Neuron (in vitro differentiated cells): ENCODE data around the gene GKN2.

Experiments used
- H2AFZ ChIP-seq: one replicate; pipeline ENCODE4 v1.6.1; 2013; ENCODE audit warnings: low read depth, mild to moderate bottlenecking, inconsistent platforms, low read length, moderate library complexity
- H3K27me3 ChIP-seq: one replicate; pipeline ENCODE4 v1.6.1; 2013; ENCODE audit warnings: low read length; ENCODE audit not compliant: insufficient read depth
- H3K36me3 ChIP-seq: one replicate; pipeline ENCODE4 v1.6.1; 2013; ENCODE audit warnings: low read length; ENCODE audit not compliant: insufficient read depth
- H3K4me1 ChIP-seq: one replicate; pipeline ENCODE4 v1.6.1; 2013; ENCODE audit warnings: low read length; ENCODE audit not compliant: insufficient read depth
- H3K4me3 ChIP-seq: 2 replicates; pipeline ENCODE4 v1.5.1; 2013; ENCODE audit warnings: mild to moderate bottlenecking, low read length, moderate library complexity
- H3K9me3 ChIP-seq: one replicate; pipeline ENCODE4 v1.6.1; 2013; ENCODE audit warnings: low read length

Gene GKN2, protein sequence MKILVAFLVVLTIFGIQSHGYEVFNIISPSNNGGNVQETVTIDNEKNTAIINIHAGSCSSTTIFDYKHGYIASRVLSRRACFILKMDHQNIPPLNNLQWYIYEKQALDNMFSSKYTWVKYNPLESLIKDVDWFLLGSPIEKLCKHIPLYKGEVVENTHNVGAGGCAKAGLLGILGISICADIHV

GRCh38 chr2:68952887-68953521 lies at the start of gene GKN2:
GKN2 (minus strand) TSS chr2:68952893; CDS start chr2:68952861, 32 bp downstream.
- Histone ChIP-seq H3K9me3 (no peaks in the 10 kb centered on the region), H2AFZ (no peak within 1 kb of the TSS), H3K4me1 (no peaks in the 10 kb centered on the region), H3K36me3 (no peaks in the 10 kb centered on the region), H3K4me3 (no peak within 1 kb of the TSS), H3K27me3 (no peaks in the 10 kb centered on the region)

DNA sequence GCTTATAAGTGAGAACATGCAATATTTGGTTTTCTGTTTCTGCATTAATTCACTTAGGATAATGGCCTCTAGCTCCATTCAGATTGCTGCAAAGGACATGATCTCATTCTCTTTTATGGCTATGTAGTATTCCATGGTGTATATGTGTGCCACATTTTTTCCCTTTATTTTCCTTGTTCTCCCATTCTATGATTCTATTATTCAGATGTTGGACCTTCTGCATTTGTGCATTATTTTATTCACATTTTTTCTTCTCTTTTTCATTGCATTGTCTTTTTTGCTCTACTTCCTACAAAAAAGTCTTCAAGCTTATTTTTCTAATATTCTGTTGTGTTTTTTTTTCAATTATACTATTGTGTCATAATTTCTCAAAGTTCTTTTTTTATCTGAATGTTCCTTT lies 49.2 kb upstream of the GKN2 start:
- no peaks in the 10 kb centered on the region for H3K27me3 ChIP-seq
- no peaks in the 10 kb centered on the region for H3K9me3 ChIP-seq
- no peaks in the 10 kb centered on the region for H3K4me1 ChIP-seq
- no peak overlapping the region for H3K4me3 ChIP-seq
- H2AFZ ChIP-seq = no peak overlapping the region
- H3K36me3 ChIP-seq = no peaks in the 10 kb centered on the region

DNA sequence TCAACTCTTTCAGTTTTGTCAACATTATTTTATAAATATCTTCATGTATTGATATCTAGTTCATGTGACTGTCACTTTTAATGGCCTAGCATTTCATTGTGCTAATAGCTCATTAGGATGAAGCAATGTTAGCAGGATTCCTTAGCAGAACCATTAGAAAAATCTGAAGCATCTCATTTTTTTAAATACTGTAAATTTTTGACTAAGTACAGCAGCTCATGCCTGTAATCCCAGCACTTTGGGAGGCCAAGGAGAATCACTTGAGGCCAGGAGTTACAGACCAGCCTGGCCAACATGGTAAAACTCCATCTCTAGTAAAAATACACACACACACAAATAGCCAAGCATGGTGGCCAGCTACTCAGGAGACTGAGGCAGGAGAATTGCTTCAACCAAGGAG lies 44.7 kb upstream of the GKN2 start:
- Histone ChIP-seq H3K27me3 (no peaks in the 10 kb centered on the region), H2AFZ (no peak overlapping the region), H3K4me3 (no peak overlapping the region), H3K36me3 (no peaks in the 10 kb centered on the region), H3K9me3 (no peaks in the 10 kb centered on the region), H3K4me1 (no peaks in the 10 kb centered on the region)

DNA sequence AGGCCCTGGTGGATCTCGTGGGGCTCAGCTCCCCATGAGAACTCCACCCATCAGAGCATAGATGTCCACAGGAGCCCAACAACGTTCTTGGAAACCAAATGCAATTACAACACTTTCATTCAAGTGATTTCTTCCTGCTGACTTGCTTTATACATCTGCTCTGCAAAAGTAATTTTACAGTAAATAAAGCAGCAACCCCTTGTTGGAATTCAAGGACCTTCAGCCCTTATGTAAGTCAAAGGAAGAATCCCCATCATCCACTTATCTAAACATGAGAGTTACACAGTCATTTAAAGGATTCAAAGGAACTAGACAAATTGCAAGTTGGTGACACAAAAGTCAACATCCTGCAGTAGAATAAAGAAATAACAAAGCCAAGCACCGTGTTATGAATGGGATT lies 43.2 kb upstream of the GKN2 start:
- Histone ChIP-seq H3K27me3 (no peaks in the 10 kb centered on the region), H3K4me1 (no peaks in the 10 kb centered on the region), H3K36me3 (no peaks in the 10 kb centered on the region), H3K9me3 (no peaks in the 10 kb centered on the region), H2AFZ (no peak overlapping the region), H3K4me3 (no peak overlapping the region)

GRCh38 chr2:68994864-68995263 lies 42.2 kb upstream of the GKN2 start:
- Histone ChIP-seq H3K4me3 (no peak overlapping the region), H2AFZ (no peak overlapping the region), H3K9me3 (no peaks in the 10 kb centered on the region), H3K4me1 (no peaks in the 10 kb centered on the region), H3K36me3 (no peaks in the 10 kb centered on the region), H3K27me3 (no peaks in the 10 kb centered on the region)

GRCh38 chr2:68993660-68994059 lies 41.0 kb upstream of the GKN2 start:
- H3K36me3 ChIP-seq = no peaks in the 10 kb centered on the region
- no peak overlapping the region for H3K4me3 ChIP-seq
- no peaks in the 10 kb centered on the region for H3K27me3 ChIP-seq
- no peaks in the 10 kb centered on the region for H3K4me1 ChIP-seq
- H3K9me3 ChIP-seq = no peaks in the 10 kb centered on the region
- H2AFZ ChIP-seq = no peak overlapping the region

DNA sequence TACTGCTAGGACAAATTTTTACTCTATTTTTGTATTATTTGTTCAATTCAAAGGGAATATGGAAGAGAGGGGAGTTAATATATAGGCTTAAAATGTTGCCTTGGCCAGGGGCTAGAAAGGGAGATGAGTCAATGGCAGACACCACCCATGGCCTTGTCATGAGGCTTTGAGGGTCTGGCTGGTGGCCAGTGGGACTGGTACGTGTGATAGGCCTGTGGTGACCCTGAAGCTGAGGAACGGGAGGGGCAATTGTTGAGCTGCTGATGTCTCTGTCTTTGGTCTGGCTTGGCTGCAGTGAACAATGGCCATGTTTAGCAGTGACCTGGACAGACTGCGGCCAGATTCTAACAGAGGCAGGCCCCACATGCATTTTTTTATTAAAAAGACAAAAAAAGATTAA lies 40.2 kb upstream of the GKN2 start:
- no peaks in the 10 kb centered on the region for H3K4me1 ChIP-seq
- no peak overlapping the region for H3K4me3 ChIP-seq
- no peaks in the 10 kb centered on the region for H3K9me3 ChIP-seq
- H3K27me3 ChIP-seq = no peaks in the 10 kb centered on the region
- no peak overlapping the region for H2AFZ ChIP-seq
- H3K36me3 ChIP-seq = no peaks in the 10 kb centered on the region

GRCh38 chr2:68992341-68992740 lies 39.6 kb upstream of the GKN2 start:
- H3K4me3 ChIP-seq = no peak overlapping the region
- H3K36me3 ChIP-seq = no peaks in the 10 kb centered on the region
- no peaks in the 10 kb centered on the region for H3K4me1 ChIP-seq
- no peaks in the 10 kb centered on the region for H3K27me3 ChIP-seq
- H2AFZ ChIP-seq = no peak overlapping the region
- H3K9me3 ChIP-seq = no peaks in the 10 kb centered on the region

DNA sequence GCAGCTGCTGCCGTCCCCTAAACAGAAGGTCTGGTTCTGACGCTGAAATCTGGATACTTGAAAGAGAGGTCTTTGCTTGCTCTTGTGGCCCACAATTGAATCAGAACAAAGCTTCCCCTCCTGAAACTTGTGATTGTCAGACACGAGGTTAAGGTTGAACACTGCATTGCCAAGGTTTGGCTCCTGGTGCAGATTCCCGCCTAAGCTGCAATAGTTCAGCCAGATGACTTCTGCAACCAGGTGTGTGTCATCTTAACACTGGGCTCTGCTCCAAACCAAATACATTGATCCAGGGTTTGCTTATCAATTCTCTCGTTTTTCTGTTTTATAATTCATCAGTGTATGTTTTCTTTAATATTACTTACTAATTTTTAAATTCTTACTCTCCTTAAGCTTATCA lies 36.3 kb upstream of the GKN2 start:
- no peaks in the 10 kb centered on the region for H3K4me1 ChIP-seq
- no peak overlapping the region for H3K4me3 ChIP-seq
- H3K36me3 ChIP-seq = no peaks in the 10 kb centered on the region
- no peaks in the 10 kb centered on the region for H3K27me3 ChIP-seq
- H3K9me3 ChIP-seq = no peaks in the 10 kb centered on the region
- no peak overlapping the region for H2AFZ ChIP-seq

DNA sequence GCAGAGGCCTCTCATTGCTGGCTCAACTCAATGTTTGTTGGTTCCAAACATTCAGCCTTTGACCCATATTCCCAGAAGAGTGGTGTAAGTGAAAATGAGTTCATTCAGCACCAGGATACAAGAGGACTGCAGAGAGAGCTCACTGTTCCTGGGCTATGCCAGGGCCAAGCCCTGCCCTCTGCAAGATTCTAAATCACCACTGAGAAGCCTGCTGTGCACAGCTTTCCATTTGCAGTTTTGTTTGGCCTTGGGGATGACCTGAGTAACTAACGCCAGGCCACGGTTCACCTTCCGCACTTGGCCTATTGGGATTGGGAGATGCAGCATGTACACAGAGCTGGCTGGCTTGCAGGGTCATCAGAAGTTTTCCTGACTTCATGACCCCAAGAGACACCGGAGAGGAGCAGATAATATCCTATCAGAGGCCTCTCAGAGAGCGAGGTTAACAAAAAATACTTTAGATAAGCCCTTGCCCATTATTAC lies 34.4 kb upstream of the GKN2 start:
- Histone ChIP-seq H3K4me1 (no peaks in the 10 kb centered on the region), H2AFZ (no peak overlapping the region), H3K9me3 (no peaks in the 10 kb centered on the region), H3K4me3 (no peak overlapping the region), H3K36me3 (no peaks in the 10 kb centered on the region), H3K27me3 (no peaks in the 10 kb centered on the region)

DNA sequence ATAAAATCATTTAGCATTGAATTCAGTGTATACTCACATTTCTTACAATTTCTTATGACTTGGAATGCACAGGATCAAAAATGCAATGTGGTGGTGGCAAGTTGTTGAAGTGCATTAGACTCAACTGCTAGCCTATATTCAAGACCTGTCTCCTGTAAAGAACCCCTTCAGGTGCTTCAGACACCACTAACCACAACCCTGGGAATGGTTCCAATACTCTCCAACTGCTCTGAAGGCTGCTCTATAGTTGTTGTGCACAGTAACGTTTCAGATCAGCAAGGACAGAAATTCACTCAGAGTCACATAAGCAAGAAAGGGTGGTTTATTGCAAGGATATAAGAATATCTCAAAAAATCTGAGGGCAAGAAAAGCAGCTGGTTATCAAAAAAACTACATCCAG lies 28.3 kb upstream of the GKN2 start:
- H3K27me3 ChIP-seq = peaks cover 3% of the 10 kb centered on the region
- no peak overlapping the region for H3K4me3 ChIP-seq
- H3K36me3 ChIP-seq = no peaks in the 10 kb centered on the region
- no peak overlapping the region for H2AFZ ChIP-seq
- no peaks in the 10 kb centered on the region for H3K9me3 ChIP-seq
- H3K4me1 ChIP-seq = no peaks in the 10 kb centered on the region

DNA sequence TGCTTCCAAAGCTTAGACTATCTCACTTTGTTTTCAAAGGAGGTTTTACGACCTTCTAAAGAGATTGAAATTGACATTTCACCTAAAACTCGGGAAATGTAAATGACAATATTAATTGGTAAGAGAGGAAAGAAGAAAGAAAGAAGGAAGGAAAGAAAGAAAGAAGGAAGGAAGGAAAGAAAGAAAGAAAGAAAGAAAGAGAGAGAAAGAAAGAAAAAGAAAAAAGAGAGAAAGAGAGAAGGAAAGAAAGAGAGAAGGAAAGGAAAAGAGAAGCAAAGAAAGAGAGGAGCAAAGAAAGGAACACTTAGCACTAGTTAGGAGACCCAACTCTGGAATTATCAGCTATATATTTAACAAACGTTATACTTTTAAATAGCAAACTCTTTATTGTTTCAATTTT lies 25.4 kb upstream of the GKN2 start:
- Histone ChIP-seq H3K27me3 (peaks cover 6% of the 10 kb centered on the region), H3K4me1 (no peaks in the 10 kb centered on the region), H3K9me3 (no peaks in the 10 kb centered on the region)

DNA sequence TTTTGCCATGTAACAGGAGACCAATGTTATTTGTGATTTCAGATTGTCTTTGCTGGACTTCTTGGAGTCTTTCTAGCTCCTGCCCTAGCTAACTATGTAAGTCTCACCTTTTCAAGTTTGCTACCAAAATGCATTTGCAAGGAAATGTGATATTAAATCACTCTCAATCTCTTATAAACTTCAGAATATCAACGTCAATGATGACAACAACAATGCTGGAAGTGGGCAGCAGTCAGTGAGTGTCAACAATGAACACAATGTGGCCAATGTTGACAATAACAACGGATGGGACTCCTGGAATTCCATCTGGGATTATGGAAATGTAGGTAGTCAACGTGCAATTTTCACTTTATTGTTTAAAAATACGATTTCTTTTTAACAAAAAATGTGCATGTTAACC lies 24.8 kb upstream of the GKN2 start:
- H3K27me3 ChIP-seq = peaks cover 6% of the 10 kb centered on the region
- no peak overlapping the region for H2AFZ ChIP-seq
- H3K9me3 ChIP-seq = no peaks in the 10 kb centered on the region
- H3K36me3 ChIP-seq = no peaks in the 10 kb centered on the region
- H3K4me3 ChIP-seq = no peak overlapping the region
- no peaks in the 10 kb centered on the region for H3K4me1 ChIP-seq

More for the DNA sequence above, 25.4 kb upstream of the GKN2 start:
- no peaks in the 10 kb centered on the region for H3K36me3 ChIP-seq
- no peak overlapping the region for H2AFZ ChIP-seq
- H3K4me3 ChIP-seq = no peak overlapping the region

DNA sequence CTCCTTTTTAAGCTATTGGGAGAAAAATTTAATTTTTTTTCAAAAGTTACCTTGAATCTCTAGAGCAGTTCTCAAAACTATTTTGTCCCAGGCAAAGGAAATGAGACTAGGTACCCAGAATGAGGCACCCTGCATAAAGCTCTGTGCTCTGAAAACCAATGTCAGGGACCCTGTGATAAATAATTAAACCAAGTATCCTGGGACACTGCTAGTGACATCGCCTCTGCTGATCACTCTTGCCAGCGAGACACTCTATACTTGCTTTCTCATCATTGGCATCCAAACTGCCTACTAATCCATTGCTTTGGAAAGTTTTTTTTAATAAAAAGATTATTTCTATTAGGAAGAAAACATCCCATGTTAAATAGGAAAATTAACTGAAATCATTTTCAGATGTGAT lies 23.2 kb upstream of the GKN2 start:
- no peaks in the 10 kb centered on the region for H3K9me3 ChIP-seq
- no peak overlapping the region for H3K4me3 ChIP-seq
- no peaks in the 10 kb centered on the region for H3K36me3 ChIP-seq
- H3K4me1 ChIP-seq = no peaks in the 10 kb centered on the region
- peaks cover 3% of the 10 kb centered on the region for H3K27me3 ChIP-seq
- no peak overlapping the region for H2AFZ ChIP-seq
